Peyer's patch (tissue), 4 donors: ENCODE data around the gene GLRA3. TPM values are rescaled to one million over a fixed set of nuclear protein-coding genes. Genes with fewer than 3 reads are reported as not detected.
"Not testable (repeated sequence)": the region's sequence is repeated elsewhere in the genome, so short reads cannot be mapped to it uniquely, and the experiment has no call there.

Experiments used
- DNase-seq, 3 donors: peaks; one replicate each; pipeline ENCODE4 v3.0.0-alpha.2; 2017 to 2019
- H3K27ac ChIP-seq, 4 donors: fragments of 200-600 bp; sonication (generic); one replicate each; pipeline ENCODE4 v1.5.1; 2016 to 2019
- H3K27me3 ChIP-seq, 2 donors: fragments of 200-600 bp; sonication (generic); one replicate each; pipeline ENCODE4 v1.5.1; 2019
- H3K36me3 ChIP-seq, 3 donors: fragments of 200-600 bp; sonication (generic); one replicate each; pipeline ENCODE4 v1.5.1; 2016 to 2019
- H3K4me1 ChIP-seq, 4 donors: fragments of 200-600 bp; sonication (generic); one replicate each; pipeline ENCODE4 v1.5.1; 2016 to 2019
- H3K4me3 ChIP-seq, 4 donors: fragments of 200-600 bp; sonication (generic); 1 replicate in 3 of 4; 2 replicates in 1 of 4; pipeline ENCODE4 v1.5.1; 2016 to 2019; ENCODE audit warnings: mild to moderate bottlenecking in 1 of 4
- H3K9me3 ChIP-seq, 4 donors: fragments of 200-600 bp; sonication (generic); one replicate each; pipeline ENCODE4 v1.5.1; 2016 to 2019; ENCODE audit warnings: mild to moderate bottlenecking in 1 of 4
- POLR2A ChIP-seq, 2 donors: fragments of 450-650 bp; IDR thresholded peaks; one replicate each; pipeline ENCODE4 v1.5.1; 2017; ENCODE audit warnings: antibody characterized with exemption in 2 of 2, mild to moderate bottlenecking in 2 of 2, moderate library complexity in 2 of 2
- total RNA-seq, 4 donors: library from RNA; depleted of rRNA; stranded (reverse); fragments of >200 nt; gene quantifications; one replicate each; pipeline ENCODE4 v1.1.0, GENCODE V29; 2016
- TF ChIP-seq, protein P1 (sequence below), 6 experiments: fragments of 450-650 bp in 4 of 6; fragments of 200-600 bp in 2 of 6; sonication (generic) in 1 of 6; IDR thresholded peaks; one replicate each; pipeline ENCODE4 v1.5.1; 2017 to 2019; ENCODE audit warnings: antibody characterized with exemption in 6 of 6, mild to moderate bottlenecking in 3 of 6, moderate library complexity in 1 of 6

GLRA3 gene
- total RNA-seq: 1 to 10 TPM in 1 of 4 donors, not detected in 3; 1.7 TPM

DNA sequence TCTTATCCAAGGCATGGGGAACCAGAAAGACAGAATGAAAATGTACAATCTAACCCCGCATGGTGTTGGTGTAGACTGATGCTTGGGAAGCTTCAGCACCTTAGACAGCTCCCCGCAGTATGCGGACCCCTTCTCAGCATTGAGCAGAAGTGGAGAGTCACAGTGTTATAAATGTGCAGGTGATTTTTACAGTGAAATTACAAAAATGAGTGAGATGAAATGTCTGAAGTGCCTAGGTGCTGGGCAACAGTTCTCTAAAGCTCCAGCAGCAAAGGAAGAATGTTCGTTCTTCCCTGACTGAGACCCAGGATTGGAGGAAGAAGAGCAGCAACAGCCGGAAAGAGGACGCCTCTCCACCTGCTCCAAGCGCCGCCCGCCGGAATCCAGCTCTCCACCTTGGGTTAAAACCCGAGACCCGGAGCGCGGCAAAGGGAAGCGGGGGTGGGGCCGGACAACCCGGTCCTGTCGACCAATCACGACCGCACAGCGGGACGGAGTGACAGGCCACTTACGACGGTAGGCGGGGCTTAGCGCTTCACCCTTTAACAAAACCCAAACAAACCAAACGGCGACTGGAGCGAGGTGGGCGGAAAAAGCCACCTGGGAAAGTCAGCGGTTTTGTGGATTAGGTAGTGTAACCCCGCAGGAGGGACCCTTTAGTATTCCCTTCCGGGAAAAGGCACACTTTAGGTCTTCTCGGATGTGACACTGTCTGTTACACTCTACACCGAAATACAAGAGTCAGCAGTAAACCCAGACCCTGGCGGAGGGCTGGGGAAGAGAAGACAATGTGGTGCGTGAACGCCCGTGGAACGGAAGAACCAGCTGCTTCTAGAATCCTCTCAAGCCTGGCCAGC is at the start of gene GLRA3:
Gene GLRA3 (minus strand): TSS at position 403 of the 857 bp plus-strand sequence. CDS start 436 bp downstream, outside the sequence.
- no peaks in the 10 kb centered on the region for H3K9me3 ChIP-seq
- H3K36me3 ChIP-seq: no peaks in the 10 kb centered on the region
- peak within 1 kb of the TSS in 2 of 4 donors; percentile 12 to 36 for H3K4me3 ChIP-seq
- TF ChIP-seq, protein P1, sequence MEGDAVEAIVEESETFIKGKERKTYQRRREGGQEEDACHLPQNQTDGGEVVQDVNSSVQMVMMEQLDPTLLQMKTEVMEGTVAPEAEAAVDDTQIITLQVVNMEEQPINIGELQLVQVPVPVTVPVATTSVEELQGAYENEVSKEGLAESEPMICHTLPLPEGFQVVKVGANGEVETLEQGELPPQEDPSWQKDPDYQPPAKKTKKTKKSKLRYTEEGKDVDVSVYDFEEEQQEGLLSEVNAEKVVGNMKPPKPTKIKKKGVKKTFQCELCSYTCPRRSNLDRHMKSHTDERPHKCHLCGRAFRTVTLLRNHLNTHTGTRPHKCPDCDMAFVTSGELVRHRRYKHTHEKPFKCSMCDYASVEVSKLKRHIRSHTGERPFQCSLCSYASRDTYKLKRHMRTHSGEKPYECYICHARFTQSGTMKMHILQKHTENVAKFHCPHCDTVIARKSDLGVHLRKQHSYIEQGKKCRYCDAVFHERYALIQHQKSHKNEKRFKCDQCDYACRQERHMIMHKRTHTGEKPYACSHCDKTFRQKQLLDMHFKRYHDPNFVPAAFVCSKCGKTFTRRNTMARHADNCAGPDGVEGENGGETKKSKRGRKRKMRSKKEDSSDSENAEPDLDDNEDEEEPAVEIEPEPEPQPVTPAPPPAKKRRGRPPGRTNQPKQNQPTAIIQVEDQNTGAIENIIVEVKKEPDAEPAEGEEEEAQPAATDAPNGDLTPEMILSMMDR (IDR thresholded peaks at IDR 0.05): no peak
- TF ChIP-seq POLR2A (IDR thresholded peaks at IDR 0.05): no peak
- no peaks in the 10 kb centered on the region for H3K27me3 ChIP-seq
- H3K27ac ChIP-seq: peak within 1 kb of the TSS in 1 of 4 donors; percentile 52
- peak in 2 of 3 donors; percentile 69 to 71 for DNase-seq
- H3K4me1 ChIP-seq: no peaks in the 10 kb centered on the region

DNA sequence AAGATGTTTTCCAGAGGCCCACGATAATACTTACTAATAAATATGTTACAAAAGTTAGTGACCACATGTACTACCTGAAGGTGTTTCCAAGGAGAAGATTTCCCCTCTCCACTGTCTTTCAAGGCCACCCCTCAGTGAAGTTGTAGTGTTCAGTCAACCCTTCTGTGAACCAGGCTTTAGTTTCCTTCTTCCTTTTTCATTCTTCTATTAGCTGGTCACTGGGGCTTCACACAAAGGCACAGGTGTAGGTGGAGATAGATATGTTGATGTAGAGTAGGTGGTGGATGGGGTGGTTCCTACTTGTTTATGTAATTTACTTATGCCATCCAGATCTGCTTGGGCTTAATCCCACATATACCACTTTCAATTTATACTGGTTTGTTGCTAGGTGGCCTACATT is 45.9 kb upstream of the GLRA3 start:
- Histone ChIP-seq H3K9me3 (no peaks in the 10 kb centered on the region), H3K36me3 (no peaks in the 10 kb centered on the region), H3K27me3 (no peaks in the 10 kb centered on the region), H3K27ac (peak overlapping the region in 1 of 4 donors; percentile 11), H3K4me1 (no peaks in the 10 kb centered on the region), H3K4me3 (no peak overlapping the region)
- no peak for TF ChIP-seq POLR2A (IDR thresholded peaks at IDR 0.05)
- TF ChIP-seq, protein P1 (IDR thresholded peaks at IDR 0.05): no peak
- DNase-seq: no peak

DNA sequence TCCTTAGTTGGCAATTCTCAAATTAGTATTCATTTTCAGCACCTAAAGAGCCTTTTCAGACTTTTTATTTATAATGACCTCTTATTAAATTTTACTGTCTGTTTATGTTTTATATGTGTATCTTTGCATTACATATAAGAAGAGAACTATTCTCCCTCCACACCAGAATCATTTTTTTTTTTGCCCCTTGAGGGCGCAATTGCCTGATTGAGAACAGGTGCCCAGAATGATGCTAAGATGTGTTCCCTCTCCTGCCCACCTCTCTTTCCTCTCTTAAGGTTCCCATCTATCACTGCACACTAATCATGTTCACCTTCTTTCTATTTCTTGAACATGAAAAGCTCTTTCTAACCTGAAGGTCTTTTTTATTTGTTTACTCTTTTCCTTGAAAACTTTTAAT is 44.9 kb upstream of the GLRA3 start:
- Histone ChIP-seq H3K4me1 (no peaks in the 10 kb centered on the region), H3K27ac (peak overlapping the region in 1 of 4 donors; percentile 11), H3K9me3 (no peaks in the 10 kb centered on the region), H3K27me3 (no peaks in the 10 kb centered on the region), H3K36me3 (no peaks in the 10 kb centered on the region), H3K4me3 (no peak overlapping the region)
- DNase-seq: peak in 1 of 3 donors; percentile 51
- TF ChIP-seq, protein P1 (IDR thresholded peaks at IDR 0.05): peak in 3 of 6 experiments; percentile 23 to 38 (median 24)
- no peak for TF ChIP-seq POLR2A (IDR thresholded peaks at IDR 0.05)

DNA sequence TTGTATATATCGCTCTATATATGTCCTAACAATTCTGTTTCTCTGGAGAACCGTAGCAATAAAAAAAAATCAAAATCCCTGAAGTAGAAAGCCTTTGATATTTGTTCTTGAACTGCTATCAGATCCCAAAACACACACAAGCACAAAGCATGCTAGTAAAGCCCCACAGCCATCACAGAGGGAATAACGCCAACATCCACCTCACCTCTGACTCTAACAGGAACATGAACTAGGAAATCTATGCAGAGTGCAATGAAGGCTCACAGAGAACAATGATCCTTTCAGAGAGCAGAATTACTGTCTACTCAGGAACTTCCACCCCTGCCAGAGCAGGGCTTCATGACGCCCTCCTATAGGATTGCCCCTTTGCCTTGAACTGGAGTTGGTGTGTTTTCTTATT is 44.1 kb upstream of the GLRA3 start:
- not testable (repeated sequence) for H3K27me3 ChIP-seq, H3K4me3 ChIP-seq, H3K36me3 ChIP-seq, H3K9me3 ChIP-seq, DNase-seq, H3K4me1 ChIP-seq
- peak overlapping the region in 1 of 4 donors; percentile 47 for H3K27ac ChIP-seq

DNA sequence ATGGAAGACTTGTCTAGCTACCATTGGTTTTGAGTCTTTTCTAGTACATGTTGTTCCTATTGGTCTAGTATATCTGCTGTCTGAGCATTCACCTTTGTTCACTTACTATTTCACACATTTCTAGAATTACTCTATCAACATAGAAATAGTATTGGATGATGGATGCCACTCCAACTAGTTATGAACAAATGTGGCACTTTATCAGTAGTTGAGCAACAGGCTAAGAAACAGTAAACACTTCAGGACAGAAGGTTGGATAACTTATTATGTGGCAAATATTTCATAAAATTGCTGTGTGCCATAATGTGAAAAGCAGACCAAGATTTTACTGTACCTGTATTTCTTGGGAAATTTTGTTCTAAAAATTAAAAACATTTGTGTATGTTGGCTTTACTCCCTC is 42.4 kb upstream of the GLRA3 start:
- TF ChIP-seq, protein P1 (IDR thresholded peaks at IDR 0.05): no peak
- TF ChIP-seq POLR2A (IDR thresholded peaks at IDR 0.05): no peak
- Histone ChIP-seq H3K4me1 (no peaks in the 10 kb centered on the region), H3K9me3 (no peaks in the 10 kb centered on the region), H3K36me3 (no peaks in the 10 kb centered on the region), H3K4me3 (no peak overlapping the region), H3K27ac (no peak overlapping the region), H3K27me3 (no peaks in the 10 kb centered on the region)
- no peak for DNase-seq

DNA sequence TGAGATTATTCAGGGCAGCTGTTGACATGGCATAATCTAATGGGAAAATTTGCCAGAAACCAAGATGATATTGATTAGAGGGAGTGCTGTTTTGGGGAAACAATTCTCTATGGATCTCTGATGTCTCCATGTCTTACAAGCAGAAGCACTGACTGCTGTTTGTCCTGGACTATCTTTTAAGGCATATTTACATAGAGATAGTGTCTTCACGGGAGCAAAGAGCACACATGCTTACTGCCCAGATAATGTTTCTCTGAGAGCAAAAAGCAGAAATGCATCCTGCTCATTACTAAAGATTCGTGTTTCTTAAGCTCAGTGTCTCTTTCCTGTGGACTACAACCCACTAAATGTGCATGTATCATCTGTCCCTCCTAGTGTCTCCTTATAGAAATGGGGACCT is 41.3 kb upstream of the GLRA3 start:
- DNase-seq: no peak
- no peaks in the 10 kb centered on the region for H3K4me1 ChIP-seq
- no peak for TF ChIP-seq POLR2A (IDR thresholded peaks at IDR 0.05)
- TF ChIP-seq, protein P1 (IDR thresholded peaks at IDR 0.05): no peak
- no peak overlapping the region for H3K4me3 ChIP-seq
- no peaks in the 10 kb centered on the region for H3K27me3 ChIP-seq
- H3K27ac ChIP-seq: no peak overlapping the region
- H3K9me3 ChIP-seq: no peaks in the 10 kb centered on the region
- H3K36me3 ChIP-seq: no peaks in the 10 kb centered on the region
